SK-N-SH (cell line): ENCODE data around the gene CHCHD3.

ENCODE experiments used
- CHD2 ChIP-seq: fragments of 150-350 bp; IDR thresholded peaks from 2 replicates; pipeline ENCODE4 v1.6.1; 2018; ENCODE audit warnings: low read length; ENCODE audit not compliant: partially characterized antibody
- EZH2phosphoT487 ChIP-seq: fragments of 200-600 bp; sonication (generic); IDR thresholded peaks from 2 replicates; pipeline ENCODE4 v1.6.1; 2017; ENCODE audit warnings: low read depth, mixed run types, mild to moderate bottlenecking, antibody characterized with exemption, moderate library complexity, borderline replicate concordance
- POLR2AphosphoS5 ChIP-seq: IDR thresholded peaks from 2 replicates; pipeline ENCODE4 v1.6.1; 2012; ENCODE audit warnings: low read depth, low read length
- RCOR1 ChIP-seq: fragments of 150-350 bp; IDR thresholded peaks from 2 replicates; pipeline ENCODE4 v1.6.1; 2017; ENCODE audit warnings: antibody characterized with exemption, low read length

DNA sequence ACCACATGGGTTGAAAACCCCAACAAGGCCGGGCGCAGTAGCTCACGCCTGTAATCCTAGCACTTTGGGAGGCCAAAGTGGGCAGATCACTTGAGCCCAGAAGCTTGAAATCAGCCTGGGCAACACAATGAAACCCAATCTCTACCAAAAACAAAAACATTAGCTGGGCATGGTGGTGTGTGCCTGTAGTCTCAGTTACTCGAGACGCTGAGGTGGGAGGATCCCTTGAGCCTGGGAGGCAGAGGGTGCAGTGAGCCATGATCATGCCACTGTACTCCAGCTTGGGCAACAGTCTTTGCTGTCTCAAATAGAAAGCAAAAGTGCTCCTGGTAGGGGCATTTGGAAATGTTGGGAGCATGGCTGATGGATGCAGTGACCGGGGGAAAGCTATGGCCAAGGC, 296.0 kb downstream of the CHCHD3 start:
- TF ChIP-seq RCOR1 (no peak), CHD2 (no peak), POLR2AphosphoS5 (no peak), EZH2phosphoT487 (no peak)
